ENCODE data around the gene TBXAS1. TPM values are rescaled to one million over a fixed set of nuclear protein-coding genes. Genes with fewer than 3 reads are reported as not detected.

TBXAS1 gene
- total and polyA plus RNA-seq, 2 donors from 2014 or later: 14.2 to 33.6 TPM

- H3K9ac ChIP-seq (ENCODE audit: low read length in 3 of 3): no peak overlapping the region
- no peak overlapping the region for H3K4me3 ChIP-seq (ENCODE audit: low read length in 3 of 3)
- intact Hi-C loops (cut with DNase I): no loop called here
- no peaks in the 10 kb centered on the region for H3K27me3 ChIP-seq (ENCODE audit: control insufficient read depth, insufficient read depth, low read length)
- TF ChIP-seq, protein P1, sequence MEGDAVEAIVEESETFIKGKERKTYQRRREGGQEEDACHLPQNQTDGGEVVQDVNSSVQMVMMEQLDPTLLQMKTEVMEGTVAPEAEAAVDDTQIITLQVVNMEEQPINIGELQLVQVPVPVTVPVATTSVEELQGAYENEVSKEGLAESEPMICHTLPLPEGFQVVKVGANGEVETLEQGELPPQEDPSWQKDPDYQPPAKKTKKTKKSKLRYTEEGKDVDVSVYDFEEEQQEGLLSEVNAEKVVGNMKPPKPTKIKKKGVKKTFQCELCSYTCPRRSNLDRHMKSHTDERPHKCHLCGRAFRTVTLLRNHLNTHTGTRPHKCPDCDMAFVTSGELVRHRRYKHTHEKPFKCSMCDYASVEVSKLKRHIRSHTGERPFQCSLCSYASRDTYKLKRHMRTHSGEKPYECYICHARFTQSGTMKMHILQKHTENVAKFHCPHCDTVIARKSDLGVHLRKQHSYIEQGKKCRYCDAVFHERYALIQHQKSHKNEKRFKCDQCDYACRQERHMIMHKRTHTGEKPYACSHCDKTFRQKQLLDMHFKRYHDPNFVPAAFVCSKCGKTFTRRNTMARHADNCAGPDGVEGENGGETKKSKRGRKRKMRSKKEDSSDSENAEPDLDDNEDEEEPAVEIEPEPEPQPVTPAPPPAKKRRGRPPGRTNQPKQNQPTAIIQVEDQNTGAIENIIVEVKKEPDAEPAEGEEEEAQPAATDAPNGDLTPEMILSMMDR (IDR thresholded peaks at IDR 0.05; ENCODE audit: borderline replicate concordance, extremely low read depth, insufficient read depth): no peak
- H3K9me3 ChIP-seq (ENCODE audit: control insufficient read depth in 2 of 3, insufficient read depth in 1 of 3, low read length in 3 of 3): no peaks in the 10 kb centered on the region
- H3K36me3 ChIP-seq (ENCODE audit: control insufficient read depth in 2 of 3, insufficient read depth in 3 of 3, low read length in 3 of 3): no peaks in the 10 kb centered on the region
- no peak for FAIRE-seq
- H3K4me1 ChIP-seq (ENCODE audit: control insufficient read depth in 2 of 3, insufficient read depth in 2 of 3, low read depth in 1 of 3, low read length in 3 of 3): peaks cover 0 to 4% (median 0%) of the 10 kb centered on the region in 3 donors
- no peak for DNase-seq
- H3K27ac ChIP-seq (ENCODE audit: low read depth in 2 of 2, low read length in 2 of 2): no peak overlapping the region
These were observed 20.6 kb upstream of the TBXAS1 start for GRCh38 chr7:139808427-139808826.

DNA sequence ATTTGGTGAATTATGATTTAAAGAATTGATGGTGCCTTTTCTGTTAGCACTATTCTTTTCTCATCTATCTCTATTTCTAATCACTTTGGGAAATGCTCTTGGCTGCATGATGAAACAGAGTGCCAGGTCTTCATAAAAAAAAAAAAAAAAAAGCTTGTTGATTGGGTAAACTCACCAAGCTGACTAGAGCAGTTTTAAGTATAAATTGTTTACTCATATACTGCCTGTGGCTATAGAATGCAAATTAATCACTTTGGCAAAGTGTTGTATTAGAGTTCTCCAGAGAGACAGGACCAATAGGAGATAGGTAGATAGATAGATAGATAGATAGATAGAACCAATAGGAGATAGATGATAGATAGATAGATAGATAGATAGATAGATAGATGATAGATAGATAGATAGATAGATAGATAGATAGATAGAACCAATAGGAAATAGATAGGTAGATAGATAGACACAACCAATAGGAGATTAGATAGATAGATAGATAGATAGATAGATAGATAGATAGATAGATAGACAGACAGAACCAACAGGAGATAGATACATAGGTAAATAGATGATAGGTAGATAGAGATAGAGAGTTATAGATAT is 20.1 kb upstream of the TBXAS1 start:
- no peak for DNase-seq
- Histone ChIP-seq H3K27ac (ENCODE audit: low read depth in 2 of 2, low read length in 2 of 2) (no peak overlapping the region), H3K9ac (ENCODE audit: low read length in 3 of 3) (no peak overlapping the region), H3K4me1 (ENCODE audit: control insufficient read depth in 2 of 3, insufficient read depth in 2 of 3, low read depth in 1 of 3, low read length in 3 of 3) (peaks cover 0 to 4% (median 0%) of the 10 kb centered on the region in 3 donors), H3K36me3 (ENCODE audit: control insufficient read depth in 2 of 3, insufficient read depth in 3 of 3, low read length in 3 of 3) (no peaks in the 10 kb centered on the region), H3K4me3 (ENCODE audit: low read length in 3 of 3) (no peak overlapping the region), H3K9me3 (ENCODE audit: control insufficient read depth in 2 of 3, insufficient read depth in 1 of 3, low read length in 3 of 3) (no peaks in the 10 kb centered on the region), H3K27me3 (ENCODE audit: control insufficient read depth, insufficient read depth, low read length) (no peaks in the 10 kb centered on the region)
- TF ChIP-seq, protein P1 (IDR thresholded peaks at IDR 0.05; ENCODE audit: borderline replicate concordance, extremely low read depth, insufficient read depth): no peak
- intact Hi-C loops (cut with DNase I): no loop called here
- FAIRE-seq: no peak

DNA sequence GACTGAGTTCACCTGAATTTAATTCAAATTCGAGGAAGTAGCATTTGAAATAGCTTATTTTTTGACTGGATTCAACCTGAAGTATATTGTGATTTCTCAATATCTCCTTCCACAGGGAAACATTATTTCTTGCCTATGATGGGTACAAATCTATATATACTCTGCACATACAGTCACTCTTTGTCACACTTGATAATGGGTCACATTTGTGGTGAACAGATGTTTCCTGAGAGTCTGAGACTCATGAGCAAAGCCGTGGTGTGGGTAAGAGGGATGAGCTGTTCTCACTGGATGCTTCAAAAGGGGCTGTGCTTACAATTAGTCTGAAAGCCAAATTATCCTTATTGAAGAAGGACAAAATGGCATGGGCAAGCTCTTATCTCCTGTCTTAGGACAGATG is 18.0 kb upstream of the TBXAS1 start:
- Histone ChIP-seq H3K27me3 (ENCODE audit: control insufficient read depth, insufficient read depth, low read length) (no peaks in the 10 kb centered on the region), H3K9me3 (ENCODE audit: control insufficient read depth in 2 of 3, insufficient read depth in 1 of 3, low read length in 3 of 3) (no peaks in the 10 kb centered on the region), H3K4me1 (ENCODE audit: control insufficient read depth in 2 of 3, insufficient read depth in 2 of 3, low read depth in 1 of 3, low read length in 3 of 3) (peaks cover 0 to 4% (median 0%) of the 10 kb centered on the region in 3 donors), H3K9ac (ENCODE audit: low read length in 3 of 3) (no peak overlapping the region), H3K4me3 (ENCODE audit: low read length in 3 of 3) (no peak overlapping the region), H3K27ac (ENCODE audit: low read depth in 2 of 2, low read length in 2 of 2) (no peak overlapping the region), H3K36me3 (ENCODE audit: control insufficient read depth in 2 of 3, insufficient read depth in 3 of 3, low read length in 3 of 3) (no peaks in the 10 kb centered on the region)
- DNase-seq (peak in 1 of 5 donors; percentile 32), FAIRE-seq (no peak)
- TF ChIP-seq, protein P1 (IDR thresholded peaks at IDR 0.05; ENCODE audit: borderline replicate concordance, extremely low read depth, insufficient read depth): no peak
- intact Hi-C loops (cut with DNase I): no loop called here

DNA sequence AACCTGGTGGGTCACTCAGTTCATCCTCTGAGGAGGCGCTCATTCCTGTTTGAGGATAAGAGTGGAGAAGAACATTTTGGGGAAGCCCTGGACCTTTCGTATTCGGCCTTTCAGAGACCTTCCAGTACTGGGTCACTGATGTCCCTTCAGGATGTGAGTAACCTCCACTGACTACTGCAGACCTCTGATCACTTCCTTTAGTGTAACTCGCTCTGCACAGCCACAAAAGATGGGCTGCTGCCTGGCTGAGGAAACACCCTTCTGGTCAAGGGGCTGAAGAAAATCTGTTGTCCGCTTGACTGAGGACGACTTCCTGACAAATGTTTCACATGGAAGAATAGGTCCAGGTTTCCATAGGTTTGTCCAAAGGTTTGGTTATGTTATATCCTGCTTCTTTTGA is 15.9 kb upstream of the TBXAS1 start:
- Histone ChIP-seq H3K27me3 (ENCODE audit: control insufficient read depth, insufficient read depth, low read length) (no peaks in the 10 kb centered on the region), H3K4me1 (ENCODE audit: control insufficient read depth in 2 of 3, insufficient read depth in 2 of 3, low read depth in 1 of 3, low read length in 3 of 3) (no peaks in the 10 kb centered on the region), H3K36me3 (ENCODE audit: control insufficient read depth in 2 of 3, insufficient read depth in 3 of 3, low read length in 3 of 3) (no peaks in the 10 kb centered on the region), H3K9ac (ENCODE audit: low read length in 3 of 3) (no peak overlapping the region), H3K4me3 (ENCODE audit: low read length in 3 of 3) (no peak overlapping the region), H3K27ac (ENCODE audit: low read depth in 2 of 2, low read length in 2 of 2) (no peak overlapping the region), H3K9me3 (ENCODE audit: control insufficient read depth in 2 of 3, insufficient read depth in 1 of 3, low read length in 3 of 3) (no peaks in the 10 kb centered on the region)
- DNase-seq (no peak), FAIRE-seq (no peak)
- intact Hi-C loops (cut with DNase I): no loop called here
- TF ChIP-seq, protein P1 (IDR thresholded peaks at IDR 0.05; ENCODE audit: borderline replicate concordance, extremely low read depth, insufficient read depth): no peak

Measured in kidney (tissue), 14 donors.